HL-60 (cell line): ENCODE measurements around the gene HIGD2A.

Experiments used
- DNase-seq, 2 experiments: peaks; one replicate each; pipeline ENCODE4 v3.0.0-alpha.2; 2010 to 2020; ENCODE audit warnings: low read depth in 1 of 2, low spot score in 1 of 2
- H3K27ac ChIP-seq: fragments of 250-450 bp; sonication (Bioruptor Pico); replicated peaks from 2 replicates; pipeline ENCODE4 v1.5.1; 2020; ENCODE audit warnings: mild to moderate bottlenecking, moderate library complexity
- H3K27me3 ChIP-seq: fragments of 250-450 bp; sonication (Bioruptor Pico); 2 replicates; pipeline ENCODE4 v1.5.1; 2021; ENCODE audit warnings: mild to moderate bottlenecking, moderate library complexity; ENCODE audit not compliant: insufficient read depth, poor library complexity, severe bottlenecking
- H3K4me3 ChIP-seq: replicated peaks from 2 replicates; pipeline ENCODE4 v1.5.1; 2011; ENCODE audit warnings: mild to moderate bottlenecking, control low read depth, low read length; ENCODE audit not compliant: insufficient read depth
- GABPA ChIP-seq: IDR thresholded peaks from 2 replicates; pipeline ENCODE4 v1.6.1; 2012; ENCODE audit warnings: low read depth
- POLR2AphosphoS5 ChIP-seq: IDR thresholded peaks from 2 replicates; pipeline ENCODE4 v1.6.1; 2012; ENCODE audit warnings: low read depth
- SPI1 ChIP-seq: IDR thresholded peaks from 2 replicates; pipeline ENCODE4 v1.6.1; 2012; ENCODE audit warnings: low read depth, mild to moderate bottlenecking, borderline replicate concordance
- TF ChIP-seq, protein P1 (sequence below): IDR thresholded peaks from 2 replicates; pipeline ENCODE4 v1.6.1; 2012; ENCODE audit warnings: low read depth; ENCODE audit not compliant: insufficient replicate concordance
- TF ChIP-seq, protein P2 (sequence below): IDR thresholded peaks from one replicate; pipeline ENCODE4 v1.5.1; 2011; ENCODE audit warnings: low read length, control low read depth, inconsistent platforms; ENCODE audit not compliant: insufficient read depth

The HIGD2A gene

DNA sequence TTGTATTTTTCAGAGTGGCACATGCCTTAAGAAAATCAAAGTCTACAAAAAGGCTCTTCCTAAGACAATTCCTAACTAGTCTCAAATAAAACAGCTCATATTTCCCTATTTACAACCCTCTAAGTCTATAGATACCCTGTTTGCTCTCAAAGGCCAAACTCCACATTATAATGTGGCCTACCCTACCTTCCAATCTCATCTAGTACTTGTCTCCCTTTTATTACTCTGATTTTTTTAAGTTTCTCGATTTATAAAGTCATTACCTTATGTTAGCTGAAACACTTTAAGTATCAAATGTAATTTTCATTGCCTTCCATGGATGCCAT lies 46.4 kb upstream of the HIGD2A start:
- no peak overlapping the region for H3K4me3 ChIP-seq
- H3K27ac ChIP-seq: no peak overlapping the region
- no peaks in the 10 kb centered on the region for H3K27me3 ChIP-seq
- no peak for DNase-seq
- TF ChIP-seq POLR2AphosphoS5: no peak
- TF ChIP-seq, protein P1, sequence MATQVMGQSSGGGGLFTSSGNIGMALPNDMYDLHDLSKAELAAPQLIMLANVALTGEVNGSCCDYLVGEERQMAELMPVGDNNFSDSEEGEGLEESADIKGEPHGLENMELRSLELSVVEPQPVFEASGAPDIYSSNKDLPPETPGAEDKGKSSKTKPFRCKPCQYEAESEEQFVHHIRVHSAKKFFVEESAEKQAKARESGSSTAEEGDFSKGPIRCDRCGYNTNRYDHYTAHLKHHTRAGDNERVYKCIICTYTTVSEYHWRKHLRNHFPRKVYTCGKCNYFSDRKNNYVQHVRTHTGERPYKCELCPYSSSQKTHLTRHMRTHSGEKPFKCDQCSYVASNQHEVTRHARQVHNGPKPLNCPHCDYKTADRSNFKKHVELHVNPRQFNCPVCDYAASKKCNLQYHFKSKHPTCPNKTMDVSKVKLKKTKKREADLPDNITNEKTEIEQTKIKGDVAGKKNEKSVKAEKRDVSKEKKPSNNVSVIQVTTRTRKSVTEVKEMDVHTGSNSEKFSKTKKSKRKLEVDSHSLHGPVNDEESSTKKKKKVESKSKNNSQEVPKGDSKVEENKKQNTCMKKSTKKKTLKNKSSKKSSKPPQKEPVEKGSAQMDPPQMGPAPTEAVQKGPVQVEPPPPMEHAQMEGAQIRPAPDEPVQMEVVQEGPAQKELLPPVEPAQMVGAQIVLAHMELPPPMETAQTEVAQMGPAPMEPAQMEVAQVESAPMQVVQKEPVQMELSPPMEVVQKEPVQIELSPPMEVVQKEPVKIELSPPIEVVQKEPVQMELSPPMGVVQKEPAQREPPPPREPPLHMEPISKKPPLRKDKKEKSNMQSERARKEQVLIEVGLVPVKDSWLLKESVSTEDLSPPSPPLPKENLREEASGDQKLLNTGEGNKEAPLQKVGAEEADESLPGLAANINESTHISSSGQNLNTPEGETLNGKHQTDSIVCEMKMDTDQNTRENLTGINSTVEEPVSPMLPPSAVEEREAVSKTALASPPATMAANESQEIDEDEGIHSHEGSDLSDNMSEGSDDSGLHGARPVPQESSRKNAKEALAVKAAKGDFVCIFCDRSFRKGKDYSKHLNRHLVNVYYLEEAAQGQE: no peak
- TF ChIP-seq, protein P2, sequence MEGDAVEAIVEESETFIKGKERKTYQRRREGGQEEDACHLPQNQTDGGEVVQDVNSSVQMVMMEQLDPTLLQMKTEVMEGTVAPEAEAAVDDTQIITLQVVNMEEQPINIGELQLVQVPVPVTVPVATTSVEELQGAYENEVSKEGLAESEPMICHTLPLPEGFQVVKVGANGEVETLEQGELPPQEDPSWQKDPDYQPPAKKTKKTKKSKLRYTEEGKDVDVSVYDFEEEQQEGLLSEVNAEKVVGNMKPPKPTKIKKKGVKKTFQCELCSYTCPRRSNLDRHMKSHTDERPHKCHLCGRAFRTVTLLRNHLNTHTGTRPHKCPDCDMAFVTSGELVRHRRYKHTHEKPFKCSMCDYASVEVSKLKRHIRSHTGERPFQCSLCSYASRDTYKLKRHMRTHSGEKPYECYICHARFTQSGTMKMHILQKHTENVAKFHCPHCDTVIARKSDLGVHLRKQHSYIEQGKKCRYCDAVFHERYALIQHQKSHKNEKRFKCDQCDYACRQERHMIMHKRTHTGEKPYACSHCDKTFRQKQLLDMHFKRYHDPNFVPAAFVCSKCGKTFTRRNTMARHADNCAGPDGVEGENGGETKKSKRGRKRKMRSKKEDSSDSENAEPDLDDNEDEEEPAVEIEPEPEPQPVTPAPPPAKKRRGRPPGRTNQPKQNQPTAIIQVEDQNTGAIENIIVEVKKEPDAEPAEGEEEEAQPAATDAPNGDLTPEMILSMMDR: no peak
- TF ChIP-seq SPI1: no peak
- no peak for TF ChIP-seq GABPA

DNA sequence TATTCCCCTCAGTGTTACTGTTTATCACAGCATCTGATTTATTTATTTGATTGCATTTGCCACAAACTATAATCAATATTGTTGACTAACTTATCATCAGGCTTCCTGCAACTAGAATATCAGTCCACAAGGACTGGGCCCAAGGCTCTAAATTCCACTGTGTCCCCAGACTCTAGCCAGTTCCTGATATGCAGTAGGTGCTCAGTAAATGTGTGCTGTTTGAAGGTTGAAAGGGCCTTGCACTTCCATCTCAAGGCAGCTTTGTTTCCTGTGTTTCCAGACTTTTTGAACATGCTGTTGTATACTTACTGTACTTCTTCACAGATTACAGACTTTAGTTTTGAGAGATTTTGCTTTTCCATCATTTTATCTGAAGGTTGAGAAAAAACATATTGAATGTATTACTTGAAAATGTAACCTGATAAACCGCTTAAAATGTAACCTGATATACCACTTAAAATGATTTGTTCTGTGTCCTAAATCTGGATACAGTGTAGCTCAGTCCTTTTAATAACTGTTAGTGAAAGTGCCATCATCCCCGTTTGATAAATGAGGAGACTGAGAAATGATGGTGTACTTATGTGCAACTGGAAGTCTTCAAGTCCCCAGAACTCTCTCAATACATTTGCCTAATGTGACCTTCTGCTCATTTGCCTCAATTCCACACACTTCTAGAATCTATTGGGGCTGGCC lies 45.6 kb upstream of the HIGD2A start:
- no peak for DNase-seq
- H3K4me3 ChIP-seq: no peak overlapping the region
- H3K27me3 ChIP-seq: no peaks in the 10 kb centered on the region

DNA sequence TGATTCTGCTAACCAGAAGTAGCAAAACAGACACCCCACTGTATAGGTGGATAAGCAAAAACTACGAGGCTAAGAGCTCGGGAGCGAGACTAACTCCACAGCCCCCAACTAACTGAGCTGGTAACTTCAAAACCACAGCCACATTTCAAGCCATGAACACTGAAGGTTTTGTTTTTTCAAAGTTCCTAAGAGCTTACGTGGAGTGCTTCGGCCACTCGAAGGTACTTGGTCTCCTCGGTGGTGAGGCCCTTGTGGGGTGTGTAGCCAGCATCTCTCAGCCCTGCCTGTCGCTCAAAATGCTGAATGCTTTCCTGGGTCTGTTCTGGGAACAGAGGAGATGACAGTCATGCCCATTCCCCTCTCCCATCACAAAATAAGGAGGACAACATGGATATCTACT lies 38.1 kb upstream of the HIGD2A start:
- no peak overlapping the region for H3K4me3 ChIP-seq
- no peak overlapping the region for H3K27ac ChIP-seq
- TF ChIP-seq POLR2AphosphoS5 (no peak), GABPA (no peak), SPI1 (no peak)
- TF ChIP-seq, protein P2: no peak
- TF ChIP-seq, protein P1: no peak
- DNase-seq: no peak
- no peaks in the 10 kb centered on the region for H3K27me3 ChIP-seq

More for the DNA sequence above, 45.6 kb upstream of the HIGD2A start:
- no peak overlapping the region for H3K27ac ChIP-seq
- TF ChIP-seq, protein P1: no peak
- no peak for TF ChIP-seq SPI1
- TF ChIP-seq POLR2AphosphoS5: no peak
- TF ChIP-seq, protein P2: no peak
- TF ChIP-seq GABPA: no peak
